Uterus (tissue), 4 donors: ENCODE results near the gene IFT52. TPM values are rescaled to one million over a fixed set of nuclear protein-coding genes. Genes with fewer than 3 reads are reported as not detected.

Source experiments
- DNase-seq, 2 donors: peaks; one replicate each; pipeline ENCODE4 v3.0.0-alpha.2; 2019 to 2020
- H3K27ac ChIP-seq, 2 donors: fragments of 200-600 bp; sonication (generic); 1 replicate in 1 of 2; 2 replicates in 1 of 2; pipeline ENCODE4 v1.5.1; 2016 to 2018
- H3K27me3 ChIP-seq, 2 donors: fragments of 200-600 bp; sonication (generic); one replicate each; pipeline ENCODE4 v1.5.1; 2018 to 2019; ENCODE audit warnings: control low read depth in 1 of 2
- H3K36me3 ChIP-seq, 2 donors: fragments of 200-600 bp; sonication (generic); one replicate each; pipeline ENCODE4 v1.5.1; 2019; ENCODE audit warnings: control low read depth in 1 of 2
- H3K4me1 ChIP-seq, 2 donors: fragments of 200-600 bp; sonication (generic); one replicate each; pipeline ENCODE4 v1.5.1; 2018 to 2019; ENCODE audit warnings: control low read depth in 1 of 2
- H3K4me3 ChIP-seq, 2 donors: fragments of 200-600 bp; sonication (generic); 1 replicate in 1 of 2; 2 replicates in 1 of 2; pipeline ENCODE4 v1.5.1; 2018 to 2019; ENCODE audit warnings: mild to moderate bottlenecking in 1 of 2
- H3K9me3 ChIP-seq, 2 donors: fragments of 200-600 bp; sonication (generic); one replicate each; pipeline ENCODE4 v1.5.1; 2019; ENCODE audit warnings: control low read depth in 1 of 2
- POLR2A ChIP-seq, 2 donors: fragments of 450-650 bp; IDR thresholded peaks; one replicate each; pipeline ENCODE4 v1.6.1; 2016; ENCODE audit warnings: antibody characterized with exemption in 2 of 2, mild to moderate bottlenecking in 1 of 2, moderate library complexity in 1 of 2
- intact Hi-C: fragments of 100-400 bp; cut with DNase I; formaldehyde crosslinking; loops from one replicate; pipeline ENCODE4 v1.15.1; 2023; ENCODE audit warnings: low total_unique reads
- total RNA-seq, 4 donors: library from RNA; depleted of rRNA in 3 of 4; stranded (reverse); fragments of >200 nt in 3 of 4; gene quantifications; one replicate each; pipeline versions ENCODE4 v1.1.0 to v1.2.4, GENCODE V29; 2014 to 2023
- TF ChIP-seq, protein P1 (sequence below), 4 experiments: fragments of 200-600 bp in 2 of 4; fragments of 450-650 bp in 2 of 4; sonication (generic) in 2 of 4; IDR thresholded peaks; one replicate each; pipeline ENCODE4 v1.5.1; 2016 to 2019; ENCODE audit warnings: antibody characterized with exemption in 4 of 4, mild to moderate bottlenecking in 2 of 4, moderate library complexity in 1 of 4
- donor health status: DM: yes; HTN: yes; CAD: no.

The IFT52 gene, protein sequence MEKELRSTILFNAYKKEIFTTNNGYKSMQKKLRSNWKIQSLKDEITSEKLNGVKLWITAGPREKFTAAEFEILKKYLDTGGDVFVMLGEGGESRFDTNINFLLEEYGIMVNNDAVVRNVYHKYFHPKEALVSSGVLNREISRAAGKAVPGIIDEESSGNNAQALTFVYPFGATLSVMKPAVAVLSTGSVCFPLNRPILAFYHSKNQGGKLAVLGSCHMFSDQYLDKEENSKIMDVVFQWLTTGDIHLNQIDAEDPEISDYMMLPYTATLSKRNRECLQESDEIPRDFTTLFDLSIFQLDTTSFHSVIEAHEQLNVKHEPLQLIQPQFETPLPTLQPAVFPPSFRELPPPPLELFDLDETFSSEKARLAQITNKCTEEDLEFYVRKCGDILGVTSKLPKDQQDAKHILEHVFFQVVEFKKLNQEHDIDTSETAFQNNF
- 10 to 100 TPM; 39.1 to 64.0 (median 43.0) TPM for total RNA-seq

DNA sequence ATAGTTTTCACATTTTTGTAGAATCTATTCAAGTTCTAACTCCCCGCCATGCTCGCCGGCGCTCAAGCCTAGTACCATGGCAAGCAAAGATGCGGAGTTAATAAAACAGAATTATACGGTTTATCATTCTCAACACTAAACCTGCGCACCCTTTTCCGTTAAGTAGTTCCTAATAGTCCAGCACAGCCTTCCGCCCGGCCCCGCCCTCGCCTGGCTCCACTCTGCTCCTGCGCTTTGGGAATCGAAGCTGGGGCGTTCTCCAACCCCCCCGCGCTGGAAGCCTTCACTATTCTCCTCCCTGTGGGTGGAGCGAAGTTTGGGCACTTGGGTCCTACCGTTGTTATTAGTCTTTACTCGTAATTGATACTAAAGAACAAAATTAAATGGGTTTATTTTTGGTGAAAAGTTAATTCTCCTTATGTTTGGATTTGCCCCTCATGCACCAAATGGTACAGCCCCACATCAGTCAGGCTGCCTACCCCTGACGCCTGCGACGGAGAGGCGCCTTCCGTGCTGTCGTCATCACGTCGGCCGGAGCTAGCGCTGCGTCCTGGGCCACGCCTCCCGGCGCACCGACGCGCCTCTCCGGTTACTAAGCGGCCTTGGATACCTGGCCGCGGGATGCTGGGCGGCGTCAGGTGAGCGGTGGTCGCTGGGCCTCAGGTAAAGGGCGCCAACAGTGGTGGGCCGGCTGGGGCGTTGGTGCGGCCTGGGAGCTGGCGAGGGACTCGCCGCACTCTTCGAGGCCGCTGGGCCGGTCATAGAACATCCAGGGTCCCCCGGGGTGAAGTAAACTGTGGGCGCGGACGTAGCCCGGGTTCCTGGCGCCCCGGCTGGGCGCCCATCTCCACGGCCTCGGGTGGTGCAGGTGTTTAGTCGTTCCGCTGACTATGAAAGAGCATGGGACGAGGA lies at the start of gene IFT52:
IFT52 (plus strand) TSS at position 546 of the 912 bp plus-strand sequence. CDS start 3,762 bp downstream, outside the sequence.
- no peaks in the 10 kb centered on the region for H3K9me3 ChIP-seq
- TF ChIP-seq, protein P1, sequence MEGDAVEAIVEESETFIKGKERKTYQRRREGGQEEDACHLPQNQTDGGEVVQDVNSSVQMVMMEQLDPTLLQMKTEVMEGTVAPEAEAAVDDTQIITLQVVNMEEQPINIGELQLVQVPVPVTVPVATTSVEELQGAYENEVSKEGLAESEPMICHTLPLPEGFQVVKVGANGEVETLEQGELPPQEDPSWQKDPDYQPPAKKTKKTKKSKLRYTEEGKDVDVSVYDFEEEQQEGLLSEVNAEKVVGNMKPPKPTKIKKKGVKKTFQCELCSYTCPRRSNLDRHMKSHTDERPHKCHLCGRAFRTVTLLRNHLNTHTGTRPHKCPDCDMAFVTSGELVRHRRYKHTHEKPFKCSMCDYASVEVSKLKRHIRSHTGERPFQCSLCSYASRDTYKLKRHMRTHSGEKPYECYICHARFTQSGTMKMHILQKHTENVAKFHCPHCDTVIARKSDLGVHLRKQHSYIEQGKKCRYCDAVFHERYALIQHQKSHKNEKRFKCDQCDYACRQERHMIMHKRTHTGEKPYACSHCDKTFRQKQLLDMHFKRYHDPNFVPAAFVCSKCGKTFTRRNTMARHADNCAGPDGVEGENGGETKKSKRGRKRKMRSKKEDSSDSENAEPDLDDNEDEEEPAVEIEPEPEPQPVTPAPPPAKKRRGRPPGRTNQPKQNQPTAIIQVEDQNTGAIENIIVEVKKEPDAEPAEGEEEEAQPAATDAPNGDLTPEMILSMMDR (IDR thresholded peaks at IDR 0.05), result no peak
- TF ChIP-seq POLR2A (IDR thresholded peaks at IDR 0.05), result peak; percentile 14 to 60
- H3K4me3 ChIP-seq, result peak within 1 kb of the TSS; percentile 76 to 98
- H3K27ac ChIP-seq, result peak within 1 kb of the TSS; percentile 78 to 88
- H3K36me3 ChIP-seq, result no peaks in the 10 kb centered on the region
- DNase-seq, result peak; percentile 91 to 94
- intact Hi-C loops, result no loop called here
- no peaks in the 10 kb centered on the region for H3K27me3 ChIP-seq
- peaks cover 0 to 4% of the 10 kb centered on the region in 2 donors for H3K4me1 ChIP-seq

DNA sequence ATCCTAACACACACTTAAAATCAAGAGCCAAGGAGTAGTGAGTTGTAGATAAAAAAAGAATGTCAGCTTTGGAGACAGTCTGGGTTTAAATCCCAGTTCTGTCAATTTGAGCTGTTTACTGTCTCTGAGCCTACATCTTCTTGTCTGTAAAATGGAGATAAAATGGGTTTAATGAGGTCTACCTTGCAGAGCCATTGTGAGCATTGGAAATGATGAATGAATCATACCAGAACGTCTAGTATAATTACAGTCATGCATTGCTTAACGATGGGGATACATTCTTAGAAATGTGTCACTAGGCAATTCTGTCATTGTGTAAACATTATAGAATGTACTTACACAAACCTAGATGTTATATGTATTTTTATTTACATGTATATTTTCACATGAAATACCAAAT lies 49.5 kb upstream of the IFT52 start:
- H3K36me3 ChIP-seq, result no peaks in the 10 kb centered on the region
- no peak overlapping the region for H3K27ac ChIP-seq
- TF ChIP-seq, protein P1 (IDR thresholded peaks at IDR 0.05), result no peak
- TF ChIP-seq POLR2A (IDR thresholded peaks at IDR 0.05), result no peak
- H3K4me1 ChIP-seq, result no peaks in the 10 kb centered on the region
- H3K27me3 ChIP-seq, result no peaks in the 10 kb centered on the region
- DNase-seq, result no peak
- intact Hi-C loops, result no loop called here
- H3K9me3 ChIP-seq, result no peaks in the 10 kb centered on the region
- no peak overlapping the region for H3K4me3 ChIP-seq

DNA sequence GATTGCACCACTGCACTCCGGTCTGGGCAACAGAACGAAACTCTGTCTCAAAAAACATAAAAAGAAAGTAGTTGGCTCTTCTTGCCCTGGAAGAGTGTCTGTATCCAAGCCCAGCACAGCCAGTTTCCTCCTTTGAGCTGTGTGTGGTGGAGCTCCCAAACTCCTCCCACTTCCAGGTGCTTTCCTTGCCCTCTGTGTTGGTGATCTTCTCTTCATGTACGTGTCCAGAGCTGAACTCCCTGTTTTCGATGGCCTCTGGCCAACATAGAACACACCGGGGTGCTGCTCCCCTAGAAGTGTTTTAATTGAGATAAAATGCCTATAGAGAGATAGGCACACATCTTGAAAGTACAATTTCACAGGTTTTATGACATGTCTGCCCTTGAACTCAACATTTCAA lies 48.6 kb upstream of the IFT52 start:
- TF ChIP-seq, protein P1 (IDR thresholded peaks at IDR 0.05), result no peak
- no peak for TF ChIP-seq POLR2A (IDR thresholded peaks at IDR 0.05)
- H3K9me3 ChIP-seq, result no peaks in the 10 kb centered on the region
- H3K4me1 ChIP-seq, result no peaks in the 10 kb centered on the region
- DNase-seq, result no peak
- H3K27ac ChIP-seq, result no peak overlapping the region
- H3K4me3 ChIP-seq, result no peak overlapping the region
- no peaks in the 10 kb centered on the region for H3K27me3 ChIP-seq
- H3K36me3 ChIP-seq, result no peaks in the 10 kb centered on the region
- intact Hi-C loops, result no loop called here

DNA sequence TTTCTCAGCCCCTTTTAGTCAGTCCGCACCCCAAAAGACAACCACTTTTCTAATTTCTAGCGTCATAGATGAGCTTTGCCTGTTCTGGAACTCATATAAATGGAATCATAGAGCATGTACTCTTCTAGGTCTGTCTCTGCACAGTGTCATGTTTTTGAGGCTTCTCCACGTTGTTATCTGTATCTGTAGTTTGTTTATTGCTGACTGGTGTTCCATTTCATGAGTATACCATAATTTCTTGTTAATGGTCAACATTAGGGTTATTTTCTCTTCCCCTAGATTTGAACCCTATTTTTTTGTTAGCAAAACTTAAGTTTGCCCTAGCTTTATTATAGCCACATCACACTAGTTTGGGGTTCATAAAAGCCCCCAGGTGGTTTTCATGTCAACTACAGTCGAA lies 48.1 kb upstream of the IFT52 start:
- no peak for DNase-seq
- Histone ChIP-seq H3K27ac (no peak overlapping the region), H3K9me3 (no peaks in the 10 kb centered on the region), H3K4me3 (no peak overlapping the region), H3K27me3 (no peaks in the 10 kb centered on the region), H3K4me1 (no peaks in the 10 kb centered on the region), H3K36me3 (no peaks in the 10 kb centered on the region)
- intact Hi-C loops, result no loop called here
- TF ChIP-seq, protein P1 (IDR thresholded peaks at IDR 0.05), result no peak
- TF ChIP-seq POLR2A (IDR thresholded peaks at IDR 0.05), result no peak
